UCSD-AML1 (cell line): ENCODE data around the gene SETBP1.
A peak's percentile ranks its signal among the peaks of the same experiment; 100 is the strongest.
"Not testable (repeated sequence)": the region's sequence is repeated elsewhere in the genome, so short reads cannot be mapped to it uniquely, and the experiment has no call there.

ENCODE experiments used
- DNase-seq: peaks from one replicate; lab custom pipeline; 2025; ENCODE audit not compliant: unreplicated experiment; lab: John Stamatoyannopoulos, UW

SETBP1 gene

GRCh38 chr18:44788334-44788733 lies 107.6 kb downstream of the SETBP1 start:
- DNase-seq, result no peak

GRCh38 chr18:44789710-44790109 lies 109.0 kb downstream of the SETBP1 start:
- no peak for DNase-seq

- DNase-seq, result no peak
These were observed 110.2 kb downstream of the SETBP1 start for GRCh38 chr18:44790860-44791259.

GRCh38 chr18:44791520-44791919 lies 110.8 kb downstream of the SETBP1 start:
- no peak for DNase-seq

- peak; percentile 19 for DNase-seq
These were observed 111.9 kb downstream of the SETBP1 start for GRCh38 chr18:44792456-44793061.

- DNase-seq, result no peak
These were observed 112.5 kb downstream of the SETBP1 start for GRCh38 chr18:44793194-44793593.

- DNase-seq, result no peak
These were observed 113.0 kb downstream of the SETBP1 start for GRCh38 chr18:44793685-44794084.

GRCh38 chr18:44795241-44795640 lies 114.6 kb downstream of the SETBP1 start:
- DNase-seq, result no peak

- DNase-seq, result no peak
These were observed 116.0 kb downstream of the SETBP1 start for GRCh38 chr18:44796429-44797428.

- no peak for DNase-seq
These were observed 117.9 kb downstream of the SETBP1 start for GRCh38 chr18:44798433-44799048.

GRCh38 chr18:44799382-44799906 lies 118.8 kb downstream of the SETBP1 start:
- DNase-seq, result no peak

- DNase-seq, result no peak
These were observed 119.3 kb downstream of the SETBP1 start for GRCh38 chr18:44799907-44800421.

- DNase-seq, result not testable (repeated sequence)
These were observed 120.1 kb downstream of the SETBP1 start for GRCh38 chr18:44800766-44801165.

- no peak for DNase-seq
These were observed 121.1 kb downstream of the SETBP1 start for GRCh38 chr18:44801781-44802180.

GRCh38 chr18:44802508-44802907 lies 121.8 kb downstream of the SETBP1 start:
- no peak for DNase-seq

GRCh38 chr18:44803019-44803650 lies 122.4 kb downstream of the SETBP1 start:
- DNase-seq, result no peak

GRCh38 chr18:44804033-44804432 lies 123.3 kb downstream of the SETBP1 start:
- DNase-seq, result no peak

GRCh38 chr18:44805176-44805575 lies 124.5 kb downstream of the SETBP1 start:
- no peak for DNase-seq

GRCh38 chr18:44805643-44806042 lies 125.0 kb downstream of the SETBP1 start:
- no peak for DNase-seq

- no peak for DNase-seq
These were observed 127.1 kb downstream of the SETBP1 start for GRCh38 chr18:44807766-44808165.
